Testis (tissue), 2 donors: ENCODE data around the gene CDK11B.

Source experiments
- CTCF ChIP-seq, 3 experiments: fragments of 450-650 bp in 2 of 3; fragments of 200-600 bp in 1 of 3; sonication (generic) in 1 of 3; IDR thresholded peaks; one replicate each; pipeline ENCODE4 v1.5.1; 2016 to 2019; ENCODE audit warnings: antibody characterized with exemption in 3 of 3, mild to moderate bottlenecking in 2 of 3, moderate library complexity in 1 of 3
- POLR2A ChIP-seq: fragments of 450-650 bp; IDR thresholded peaks from one replicate; pipeline ENCODE4 v1.6.1; 2017; ENCODE audit warnings: antibody characterized with exemption, mild to moderate bottlenecking, moderate library complexity

- TF ChIP-seq POLR2A (no peak), CTCF (IDR thresholded peaks at IDR 0.05) (no peak)
These were observed 33.0 kb downstream of the CDK11B start for GRCh38 chr1:1625824-1626206.
